A673 (cell line): ENCODE results near the gene BMPR1B. TPM values are rescaled to one million over a fixed set of nuclear protein-coding genes. Genes with fewer than 3 reads are reported as not detected.

Source experiments
- BruUV-seq: library from RNA; stranded (reverse); fragments of 400-500 nt; replicated peaks from 2 replicates; lab custom pipeline; 2021; lab: Mats Ljungman, UMichigan
- CTCF ChIA-PET: fragments of 300-600 bp; sonication (Branson Sonifier 250); formaldehyde crosslinking; loops from one replicate; lab custom pipeline; 2022; ENCODE audit warnings: antibody characterized with exemption; lab: Charles Lee
- POLR2A ChIA-PET: fragments of 300-600 bp; sonication (Branson Sonifier 250); formaldehyde crosslinking; loops from one replicate; lab custom pipeline; 2022; ENCODE audit warnings: antibody characterized with exemption; ENCODE audit not compliant: low non-redundant PET; lab: Charles Lee
- DNase-seq: peaks from one replicate; pipeline ENCODE4 v3.0.0-alpha.2; 2015; ENCODE audit warnings: low spot score
- H3K27ac ChIP-seq: fragments of 200-600 bp; sonication (generic); 2 replicates; pipeline ENCODE4 v1.5.1; 2016; ENCODE audit warnings: mixed run types, low read depth, mild to moderate bottlenecking, mixed read lengths, antibody characterized with exemption, low read length; ENCODE audit not compliant: poor library complexity, severe bottlenecking
- H3K27me3 ChIP-seq: fragments of 200-600 bp; sonication (generic); replicated peaks from 2 replicates; pipeline ENCODE4 v1.6.1; 2017; ENCODE audit warnings: mixed run types, low read depth, mild to moderate bottlenecking, mixed read lengths, antibody characterized with exemption, low read length; ENCODE audit not compliant: insufficient read depth, poor library complexity
- H3K36me3 ChIP-seq: fragments of 200-600 bp; sonication (generic); 2 replicates; pipeline ENCODE4 v1.6.1; 2016; ENCODE audit warnings: mixed run types, mild to moderate bottlenecking, mixed read lengths, antibody characterized with exemption, low read length; ENCODE audit not compliant: insufficient read depth, poor library complexity, severe bottlenecking
- H3K4me1 ChIP-seq: fragments of 200-600 bp; sonication (generic); 2 replicates; pipeline ENCODE4 v1.6.1; 2017; ENCODE audit warnings: mixed run types, mild to moderate bottlenecking, mixed read lengths, antibody characterized with exemption, low read length; ENCODE audit not compliant: insufficient read depth, poor library complexity, severe bottlenecking
- H3K4me3 ChIP-seq: fragments of 200-600 bp; sonication (generic); 2 replicates; pipeline ENCODE4 v1.5.1; 2016; ENCODE audit warnings: low read depth, mixed run types, mild to moderate bottlenecking, mixed read lengths, low read length; ENCODE audit not compliant: poor library complexity, severe bottlenecking
- H3K9me3 ChIP-seq: fragments of 200-600 bp; sonication (generic); 2 replicates; pipeline ENCODE4 v1.6.1; 2016; ENCODE audit warnings: mixed run types, low read depth, mild to moderate bottlenecking, mixed read lengths, antibody characterized with exemption, low read length; ENCODE audit not compliant: poor library complexity, severe bottlenecking
- CTCF ChIP-seq: fragments of 300-800, 200-600 bp; sonication (generic); conservative IDR thresholded peaks from 2 replicates; pipeline ENCODE4 v1.5.1; 2017; ENCODE audit warnings: low read depth, mild to moderate bottlenecking, antibody characterized with exemption, low read length, moderate library complexity, mixed read lengths
- EZH2 ChIP-seq: fragments of 200-600 bp; sonication (generic); IDR thresholded peaks from 2 replicates; pipeline ENCODE4 v1.6.1; 2017; ENCODE audit warnings: borderline replicate concordance, low read depth, mild to moderate bottlenecking, mixed read lengths, antibody characterized with exemption, low read length; ENCODE audit not compliant: poor library complexity, severe bottlenecking
- intact Hi-C: fragments of 100-400 bp; cut with micrococcal nuclease; formaldehyde crosslinking; loops from one replicate; pipeline ENCODE4 v1.10.0; 2022; ENCODE audit not compliant: unreplicated experiment
- total RNA-seq: library from RNA; stranded (reverse); gene quantifications from 2 replicates; pipeline ENCODE4 v1.2.3, GENCODE V29; 2021

BMPR1B gene
- total RNA-seq, 1 experiment from 2014 or later, result 2.2 TPM

GRCh38 chr4:94940520-94940908 lies 182.8 kb downstream of the BMPR1B start:
- intact Hi-C loops, result no loop called here
- POLR2A ChIA-PET, result no interaction called here
- Histone ChIP-seq H3K27me3 (no peaks in the 10 kb centered on the region), H3K4me1 (no peaks in the 10 kb centered on the region), H3K9me3 (no peaks in the 10 kb centered on the region), H3K27ac (no peak overlapping the region), H3K4me3 (no peak overlapping the region), H3K36me3 (no peaks in the 10 kb centered on the region)
- TF ChIP-seq CTCF (no peak), EZH2 (no peak)
- CTCF ChIA-PET, result no interaction called here
- no peak for DNase-seq
- BruUV-seq, result no TSS peak

- no TSS peak for BruUV-seq
- intact Hi-C loops, result no loop called here
- Histone ChIP-seq H3K27ac (no peak overlapping the region), H3K4me3 (no peak overlapping the region), H3K36me3 (no peaks in the 10 kb centered on the region), H3K9me3 (no peaks in the 10 kb centered on the region), H3K4me1 (no peaks in the 10 kb centered on the region), H3K27me3 (no peaks in the 10 kb centered on the region)
- ChIA-PET CTCF (no interaction called here), POLR2A (no interaction called here)
- DNase-seq, result no peak
- TF ChIP-seq CTCF (no peak), EZH2 (no peak)
Measured at GRCh38 chr4:94941706-94942105, 184.0 kb downstream of the BMPR1B start.

- H3K36me3 ChIP-seq, result no peaks in the 10 kb centered on the region
- intact Hi-C loops, result no loop called here
- H3K4me3 ChIP-seq, result no peak overlapping the region
- CTCF ChIA-PET, result no interaction called here
- no peak overlapping the region for H3K27ac ChIP-seq
- no peaks in the 10 kb centered on the region for H3K4me1 ChIP-seq
- POLR2A ChIA-PET, result no interaction called here
- no peak for DNase-seq
- H3K9me3 ChIP-seq, result no peaks in the 10 kb centered on the region
- no TSS peak for BruUV-seq
- no peak for TF ChIP-seq EZH2
- TF ChIP-seq CTCF, result no peak
- H3K27me3 ChIP-seq, result no peaks in the 10 kb centered on the region
Measured at GRCh38 chr4:94944726-94945125, 187.0 kb downstream of the BMPR1B start.
